NCI-H1694 treated with DMSO at 0.1 percent for 48 hours (cell line): ENCODE measurements around the gene PRDM16.

Experiments
- DNase-seq: peaks from one replicate; lab custom pipeline; 2025; lab: John Stamatoyannopoulos, UW

The PRDM16 gene

GRCh38 chr1:3069491-3070308, 697 bp downstream of the PRDM16 start:
- peak; percentile 33 for DNase-seq

- no peak for DNase-seq
Measured at GRCh38 chr1:3070309-3070643, 1.3 kb downstream of the PRDM16 start.

GRCh38 chr1:3070644-3071564, 1.9 kb downstream of the PRDM16 start:
- no peak for DNase-seq

- no peak for DNase-seq
Measured at GRCh38 chr1:3071565-3072390, 2.8 kb downstream of the PRDM16 start.

- no peak for DNase-seq
Measured at GRCh38 chr1:3072391-3073185, 3.6 kb downstream of the PRDM16 start.

- no peak for DNase-seq
Measured at GRCh38 chr1:3073186-3073488, 4.1 kb downstream of the PRDM16 start.

GRCh38 chr1:3073489-3074296, 4.7 kb downstream of the PRDM16 start:
- DNase-seq, result no peak

- DNase-seq, result no peak
Measured at GRCh38 chr1:3074297-3074741, 5.3 kb downstream of the PRDM16 start.

GRCh38 chr1:3074800-3075199, 5.8 kb downstream of the PRDM16 start:
- DNase-seq, result no peak

GRCh38 chr1:3075666-3076362, 6.8 kb downstream of the PRDM16 start:
- DNase-seq, result no peak

- DNase-seq, result no peak
Measured at GRCh38 chr1:3076363-3076740, 7.3 kb downstream of the PRDM16 start.

GRCh38 chr1:3077081-3077480, 8.1 kb downstream of the PRDM16 start:
- no peak for DNase-seq

GRCh38 chr1:3077561-3077960, 8.6 kb downstream of the PRDM16 start:
- no peak for DNase-seq

- DNase-seq, result no peak
Measured at GRCh38 chr1:3078430-3078861, 9.4 kb downstream of the PRDM16 start.

- DNase-seq, result no peak
Measured at GRCh38 chr1:3078871-3079270, 9.9 kb downstream of the PRDM16 start.

GRCh38 chr1:3079381-3080052, 10.5 kb downstream of the PRDM16 start:
- DNase-seq, result no peak

GRCh38 chr1:3080053-3080955, 11.3 kb downstream of the PRDM16 start:
- no peak for DNase-seq

- DNase-seq, result no peak
Measured at GRCh38 chr1:3081171-3081683, 12.2 kb downstream of the PRDM16 start.
